ENCODE data around the gene CPNE1.

DNA sequence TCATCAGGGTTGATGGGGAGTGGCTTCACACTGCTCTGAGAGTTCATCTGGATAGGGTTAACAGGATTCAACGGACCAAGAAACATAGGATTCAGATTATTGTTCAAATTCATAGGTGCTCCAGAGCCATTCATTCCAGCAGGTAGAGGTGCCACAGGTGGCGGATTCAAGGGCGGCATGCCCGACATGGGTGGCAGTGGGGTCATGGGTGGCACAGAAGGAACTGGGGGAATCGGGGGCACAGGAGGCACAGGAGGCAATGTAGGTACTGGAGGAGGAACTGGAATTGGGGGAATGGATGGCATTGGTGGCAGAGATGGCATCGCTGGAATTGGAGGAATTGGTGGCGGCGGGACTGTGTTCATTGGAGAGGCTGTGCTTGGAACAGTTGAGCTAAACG is 10.3 kb downstream of the CPNE1 start:
- TF ChIP-seq CTCF (conservative IDR thresholded peaks at IDR 0.05; ENCODE audit: low read length) (no peak), EZH2phosphoT487 (IDR thresholded peaks at IDR 0.05; ENCODE audit: borderline replicate concordance) (no peak)
